Measurements from ENCODE around the gene NXPE3.

GRCh38 chr3:101823525-101823924, 44.5 kb downstream of the NXPE3 start:
- TF ChIP-seq POLR2A (IDR thresholded peaks at IDR 0.05) (no peak), CTCF (IDR thresholded peaks at IDR 0.05) (no peak)

Data from tibial nerve (tissue), 3 donors.